ENCODE measurements around the gene SLC12A1. TPM values are rescaled to one million over a fixed set of nuclear protein-coding genes. Genes with fewer than 3 reads are reported as not detected.
A peak's percentile ranks its signal among the peaks of the same experiment; 100 is the strongest.

SLC12A1 gene
- polyA plus RNA-seq, 1 of the 3 experiments (the other 2 are of a cell fraction) = not detected

- 91% methylated on average over 2 of the region's 2 CpGs for WGBS (ENCODE audit: low lambda C conversion rate)
- Histone ChIP-seq H3K79me2 (ENCODE audit: insufficient read depth) (peaks cover 33% of the 10 kb centered on the region), H2AFZ (ENCODE audit: low read depth) (no peak overlapping the region), H4K20me1 (ENCODE audit: insufficient read depth) (peaks cover 7% of the 10 kb centered on the region; the same call in 1 of the 2 replicates), H3K27ac (ENCODE audit: low read depth in 2 of 2, low read length in 1 of 2) (no peak overlapping the region), H3K4me1 (ENCODE audit: control insufficient read depth in 1 of 2, insufficient read depth in 2 of 2, low read depth in 1 of 2, low read length in 1 of 2) (peaks cover 7 to 17% of the 10 kb centered on the region in 2 experiments; a peak in 3 of 4 replicates), H3K27me3 (ENCODE audit: insufficient read depth) (no peaks in the 10 kb centered on the region), H3K9me3 (no peaks in the 10 kb centered on the region), H3K36me3 (replicated peaks in 1 of 2; ENCODE audit: control insufficient read depth in 1 of 2, insufficient read depth in 2 of 2, low read length in 1 of 2) (peaks cover 48 to 56% of the 10 kb centered on the region in 2 experiments), H3K4me2 (no peak overlapping the region), H3K9ac (no peak overlapping the region), H3K9me2 (no peaks in the 10 kb centered on the region), H3K4me3 (ENCODE audit: low read depth in 2 of 2, low read length in 1 of 2) (no peak overlapping the region), H3F3A (replicated peaks; ENCODE audit: insufficient read depth) (peaks cover 16% of the 10 kb centered on the region)
- ChIA-PET CTCF (interaction anchor here (1.2 to 3.7 kb wide), 5 partner anchors 18 to 311 kb away, joined by 3 to 25 read pairs (median 8); partner anchors contain the start of gene FBN1), POLR2A (no interaction called here)
- no peak for DNase-seq
- TF ChIP-seq SMC3 (IDR thresholded peaks at IDR 0.05; ENCODE audit: low read depth, low read length) (no peak), GABPA (IDR thresholded peaks at IDR 0.05; ENCODE audit: low read depth) (no peak), NRF1 (IDR thresholded peaks at IDR 0.05; ENCODE audit: low read depth, low read length) (no peak), FOXM1 (IDR thresholded peaks at IDR 0.05; ENCODE audit: low read depth) (no peak), GATA2 (CRISPR knock-in tag; IDR thresholded peaks at IDR 0.05) (no peak), IRF3 (IDR thresholded peaks at IDR 0.05; ENCODE audit: low read depth, low read length) (no peak), TCF12 (IDR thresholded peaks at IDR 0.05) (no peak)
Observed at GRCh38 chr15:48334260-48334659, 128.2 kb downstream of the SLC12A1 start.

GRCh38 chr15:48336940-48337339, 130.8 kb downstream of the SLC12A1 start:
- Histone ChIP-seq H3K9me2 (no peaks in the 10 kb centered on the region), H2AFZ (ENCODE audit: low read depth) (no peak overlapping the region), H3K79me2 (ENCODE audit: insufficient read depth) (peaks cover 19% of the 10 kb centered on the region), H3K9me3 (no peaks in the 10 kb centered on the region), H3K27me3 (ENCODE audit: insufficient read depth) (no peaks in the 10 kb centered on the region), H3F3A (replicated peaks; ENCODE audit: insufficient read depth) (peaks cover 28% of the 10 kb centered on the region), H3K36me3 (replicated peaks in 1 of 2; ENCODE audit: control insufficient read depth in 1 of 2, insufficient read depth in 2 of 2, low read length in 1 of 2) (peaks cover 70 to 83% of the 10 kb centered on the region in 2 experiments), H3K27ac (ENCODE audit: low read depth in 2 of 2, low read length in 1 of 2) (no peak overlapping the region), H4K20me1 (ENCODE audit: insufficient read depth) (peaks cover 7% of the 10 kb centered on the region; the same call in 1 of the 2 replicates), H3K4me2 (no peak overlapping the region), H3K4me1 (ENCODE audit: control insufficient read depth in 1 of 2, insufficient read depth in 2 of 2, low read depth in 1 of 2, low read length in 1 of 2) (peaks cover 7 to 13% of the 10 kb centered on the region in 2 experiments; a peak in 3 of 4 replicates), H3K9ac (no peak overlapping the region), H3K4me3 (ENCODE audit: low read depth in 2 of 2, low read length in 1 of 2) (no peak overlapping the region)
- whole genome bisulfite sequencing (ENCODE audit: low lambda C conversion rate) = 84% methylated on average over 2 of the region's 2 CpGs
- POLR2A ChIA-PET = no interaction called here
- CTCF ChIA-PET = interaction anchor here (0.6 to 3.6 kb wide), 11 partner anchors 9 to 1141 kb away, joined by 3 to 25 read pairs (median 4); no protein-coding TSS in a partner anchor
- DNase-seq = peak; percentile 41
- TF ChIP-seq PBX3 (IDR thresholded peaks at IDR 0.05) (no peak), SMC3 (IDR thresholded peaks at IDR 0.05; ENCODE audit: low read depth, low read length) (peak; percentile 22; the same call in 1 of the 2 replicates), IRF3 (IDR thresholded peaks at IDR 0.05; ENCODE audit: low read depth, low read length) (no peak), NFIC (IDR thresholded peaks at IDR 0.05; ENCODE audit: borderline replicate concordance) (no peak), EP300 (IDR thresholded peaks at IDR 0.05; ENCODE audit: borderline replicate concordance in 1 of 2, low read depth in 1 of 2, low read length in 1 of 2) (no peak), SIN3A (IDR thresholded peaks at IDR 0.05; ENCODE audit: borderline replicate concordance, low read depth, low read length) (no peak), REST (IDR thresholded peaks at IDR 0.05; ENCODE audit: low read depth, low read length) (no peak), CHD2 (IDR thresholded peaks at IDR 0.05; ENCODE audit: low read length, partially characterized antibody) (no peak), TEAD4 (IDR thresholded peaks at IDR 0.05; ENCODE audit: borderline replicate concordance, insufficient read depth) (no peak), JUND (IDR thresholded peaks at IDR 0.05) (no peak), POLR2AphosphoS5 (IDR thresholded peaks at IDR 0.05; ENCODE audit: low read depth, low read length) (no peak), ELF1 (IDR thresholded peaks at IDR 0.05) (no peak), FOXM1 (IDR thresholded peaks at IDR 0.05; ENCODE audit: low read depth) (no peak), FOSL2 (IDR thresholded peaks at IDR 0.05; ENCODE audit: borderline replicate concordance, low read depth) (no peak), RAD21 (IDR thresholded peaks at IDR 0.05; ENCODE audit: low read length) (peak; percentile 55), CTCF (IDR thresholded peaks at IDR 0.05) (peak; percentile 55)
